Measurements from ENCODE around the gene CCL17. TPM values are rescaled to one million over a fixed set of nuclear protein-coding genes. Genes with fewer than 3 reads are reported as not detected.

Gene CCL17
- total RNA-seq, 1 experiment from 2014 or later = not detected

GRCh38 chr16:57357330-57358085, 47.1 kb upstream of the CCL17 start:
- Histone ChIP-seq H4K20me1 (ENCODE audit: insufficient read depth) (no peaks in the 10 kb centered on the region), H3F3A (ENCODE audit: insufficient read depth, low read depth) (peaks cover 12% of the 10 kb centered on the region; the same call in 1 of the 2 replicates), H3K4me2 (no peak overlapping the region), H3K9me2 (ENCODE audit: insufficient read depth) (no peaks in the 10 kb centered on the region), H3K36me3 (ENCODE audit: low read depth) (no peaks in the 10 kb centered on the region), H3K79me2 (ENCODE audit: low read depth) (no peaks in the 10 kb centered on the region), H3K4me1 (replicated peaks; ENCODE audit: insufficient read depth) (peaks cover 17% of the 10 kb centered on the region), H2AFZ (no peak overlapping the region), H3K4me3 (no peak overlapping the region), H3K27me3 (ENCODE audit: insufficient read depth, low read depth) (no peaks in the 10 kb centered on the region), H3K9me3 (ENCODE audit: insufficient read depth, low read depth) (no peaks in the 10 kb centered on the region), H3K27ac (no peak overlapping the region)
- ChIA-PET CTCF (no interaction called here), POLR2A (ENCODE audit: unreplicated experiment) (no interaction called here)
- BruUV-seq (replicated peaks) = no TSS peak
- DNase-seq = no peak
- no peak for TF ChIP-seq EZH2 (IDR thresholded peaks at IDR 0.05; ENCODE audit: low read depth)
- no peak for TF ChIP-seq CTCF (conservative IDR thresholded peaks at IDR 0.05)
- intact Hi-C loops (cut with micrococcal nuclease; ENCODE audit: unreplicated experiment) = no loop called here

DNA sequence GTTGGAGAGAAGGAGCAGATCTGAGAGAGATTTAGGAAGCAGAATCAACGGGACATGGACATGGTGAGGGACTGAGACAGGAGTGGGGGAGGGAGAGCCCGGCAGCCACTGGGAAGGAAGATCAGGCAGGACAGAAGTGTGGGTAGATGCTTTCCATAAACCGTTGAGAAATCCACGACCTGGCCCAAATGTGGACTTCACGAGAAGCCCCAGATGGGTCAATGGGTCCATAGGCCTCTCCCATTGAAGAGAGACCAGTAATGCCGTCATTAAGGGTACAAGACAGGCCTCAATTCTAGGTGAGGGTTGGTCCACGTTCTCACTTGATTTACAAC, 46.5 kb upstream of the CCL17 start:
- CTCF ChIA-PET = no interaction called here
- no peak for TF ChIP-seq CTCF (conservative IDR thresholded peaks at IDR 0.05)
- no peak for TF ChIP-seq EZH2 (IDR thresholded peaks at IDR 0.05; ENCODE audit: low read depth)

DNA sequence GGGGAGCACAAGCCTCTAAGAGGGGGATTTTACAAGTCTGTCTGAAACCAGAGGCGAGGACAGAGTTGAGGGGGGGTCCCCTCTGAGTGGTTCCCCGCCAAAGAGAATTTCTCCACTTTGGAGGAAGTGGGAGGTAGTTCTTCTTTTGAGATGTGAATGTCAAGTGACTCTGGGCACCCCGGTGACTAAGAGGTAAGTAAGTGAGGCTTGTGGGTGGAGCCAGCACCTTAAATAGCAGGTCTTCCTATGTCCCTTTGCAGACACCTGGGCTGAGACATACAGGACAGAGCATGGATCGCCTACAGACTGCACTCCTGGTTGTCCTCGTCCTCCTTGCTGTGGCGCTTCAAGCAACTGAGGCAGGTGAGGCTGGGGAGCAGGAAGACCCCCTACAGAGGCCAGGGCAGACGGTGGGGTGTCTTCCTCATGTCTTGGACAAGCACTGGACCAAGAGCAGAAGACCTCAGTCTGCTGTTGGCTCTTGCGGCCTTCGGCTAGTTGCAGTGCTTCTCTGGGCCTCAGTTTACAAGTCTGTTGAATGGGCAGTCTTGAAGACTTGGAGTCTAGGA, 46.0 kb upstream of the CCL17 start, which contains the start of gene CCL22:
TSS of gene CCL22 (plus strand) at position 257 of the 569 bp plus-strand sequence. CDS start at position 291, 34 bp downstream.
- no TSS peak for BruUV-seq (replicated peaks)
- Histone ChIP-seq H4K20me1 (ENCODE audit: insufficient read depth) (no peaks in the 10 kb centered on the region), H3K27me3 (ENCODE audit: insufficient read depth, low read depth) (no peaks in the 10 kb centered on the region), H3K27ac (no peak within 1 kb of the TSS), H3K4me2 (peak within 1 kb of the TSS; percentile 29), H3K4me1 (replicated peaks; ENCODE audit: insufficient read depth) (peaks cover 17% of the 10 kb centered on the region), H3K9me3 (ENCODE audit: insufficient read depth, low read depth) (no peaks in the 10 kb centered on the region), H3K36me3 (ENCODE audit: low read depth) (no peaks in the 10 kb centered on the region), H2AFZ (no peak within 1 kb of the TSS), H3K79me2 (ENCODE audit: low read depth) (no peaks in the 10 kb centered on the region), H3K4me3 (no peak within 1 kb of the TSS), H3K9me2 (ENCODE audit: insufficient read depth) (no peaks in the 10 kb centered on the region), H3F3A (ENCODE audit: insufficient read depth, low read depth) (peaks cover 12% of the 10 kb centered on the region; the same call in 1 of the 2 replicates)
- peak; percentile 29 to 67 for DNase-seq
- POLR2A ChIA-PET (ENCODE audit: unreplicated experiment) = no interaction called here
- TF ChIP-seq CTCF (conservative IDR thresholded peaks at IDR 0.05) (no peak), EZH2 (IDR thresholded peaks at IDR 0.05; ENCODE audit: low read depth) (no peak)
- intact Hi-C loops (cut with micrococcal nuclease; ENCODE audit: unreplicated experiment) = no loop called here
- CTCF ChIA-PET = no interaction called here

More for the DNA sequence above, 46.5 kb upstream of the CCL17 start:
- peaks cover 12% of the 10 kb centered on the region; the same call in 1 of the 2 replicates for H3F3A ChIP-seq (ENCODE audit: insufficient read depth, low read depth)
- POLR2A ChIA-PET (ENCODE audit: unreplicated experiment) = no interaction called here
- no peak overlapping the region for H3K27ac ChIP-seq
- H3K9me3 ChIP-seq (ENCODE audit: insufficient read depth, low read depth) = no peaks in the 10 kb centered on the region
- no peaks in the 10 kb centered on the region for H3K79me2 ChIP-seq (ENCODE audit: low read depth)
- no peaks in the 10 kb centered on the region for H3K27me3 ChIP-seq (ENCODE audit: insufficient read depth, low read depth)
- no peaks in the 10 kb centered on the region for H4K20me1 ChIP-seq (ENCODE audit: insufficient read depth)
- no peak overlapping the region for H3K4me2 ChIP-seq
- no TSS peak for BruUV-seq (replicated peaks)
- no peaks in the 10 kb centered on the region for H3K9me2 ChIP-seq (ENCODE audit: insufficient read depth)
- H3K4me3 ChIP-seq = no peak overlapping the region
- peaks cover 17% of the 10 kb centered on the region for H3K4me1 ChIP-seq (replicated peaks; ENCODE audit: insufficient read depth)
- no peak overlapping the region for H2AFZ ChIP-seq
- no peak for DNase-seq
- intact Hi-C loops (cut with micrococcal nuclease; ENCODE audit: unreplicated experiment) = no loop called here
- H3K36me3 ChIP-seq (ENCODE audit: low read depth) = no peaks in the 10 kb centered on the region

Measured in PC-9 (cell line).